Hepatocyte (in vitro differentiated cells): ENCODE data around the gene ZNF620. TPM values are rescaled to one million over a fixed set of nuclear protein-coding genes. Genes with fewer than 3 reads are reported as not detected.
A peak's percentile ranks its signal among the peaks of the same experiment; 100 is the strongest.
"Not testable (repeated sequence)": the region's sequence is repeated elsewhere in the genome, so short reads cannot be mapped to it uniquely, and the experiment has no call there.

Experiments used
- DNase-seq: peaks from one replicate; pipeline ENCODE4 v3.0.0-alpha.2; 2016; ENCODE audit warnings: low spot score
- H2AFZ ChIP-seq: fragments of 200-600 bp; sonication (generic); 2 replicates; pipeline ENCODE4 v1.6.0; 2016; ENCODE audit warnings: antibody characterized with exemption, mild to moderate bottlenecking
- H3K27ac ChIP-seq: fragments of 200-600 bp; sonication (generic); 2 replicates; pipeline ENCODE4 v1.5.1; 2016; ENCODE audit warnings: mild to moderate bottlenecking
- H3K27me3 ChIP-seq: fragments of 200-600 bp; sonication (generic); 2 replicates; pipeline ENCODE4 v1.6.1; 2016
- H3K36me3 ChIP-seq: fragments of 200-600 bp; sonication (generic); replicated peaks from 2 replicates; pipeline ENCODE4 v1.5.1; 2016; ENCODE audit warnings: low read depth; ENCODE audit not compliant: insufficient read depth
- H3K4me1 ChIP-seq: fragments of 200-600 bp; sonication (generic); 2 replicates; pipeline ENCODE4 v1.5.1; 2016; ENCODE audit warnings: mild to moderate bottlenecking, moderate library complexity; ENCODE audit not compliant: insufficient read depth
- H3K4me2 ChIP-seq: fragments of 200-600 bp; sonication (generic); 2 replicates; pipeline ENCODE4 v1.6.0; 2016
- H3K4me3 ChIP-seq: fragments of 200-600 bp; sonication (generic); 2 replicates; pipeline ENCODE4 v1.5.1; 2016; ENCODE audit warnings: mild to moderate bottlenecking
- H3K79me2 ChIP-seq: fragments of 200-600 bp; sonication (generic); 2 replicates; pipeline ENCODE4 v1.6.0; 2017; ENCODE audit warnings: mild to moderate bottlenecking
- H3K9me2 ChIP-seq: fragments of 200-600 bp; sonication (generic); replicated peaks from 2 replicates; pipeline ENCODE4 v1.6.0; 2017; ENCODE audit warnings: mild to moderate bottlenecking; ENCODE audit not compliant: insufficient read depth
- H3K9me3 ChIP-seq: fragments of 200-600 bp; sonication (generic); 2 replicates; pipeline ENCODE4 v1.5.1; 2016; ENCODE audit warnings: low read depth, mild to moderate bottlenecking
- H4K20me1 ChIP-seq: fragments of 200-600 bp; sonication (generic); 2 replicates; pipeline ENCODE4 v1.6.0; 2016; ENCODE audit warnings: mild to moderate bottlenecking; ENCODE audit not compliant: insufficient read depth, poor library complexity, severe bottlenecking
- CTCF ChIP-seq: fragments of 200-600 bp; sonication (generic); IDR thresholded peaks from 2 replicates; pipeline ENCODE4 v1.5.1; 2016; ENCODE audit warnings: antibody characterized with exemption, mild to moderate bottlenecking; ENCODE audit not compliant: poor library complexity
- EZH2 ChIP-seq: fragments of 200-600 bp; sonication (generic); IDR thresholded peaks from 2 replicates; pipeline ENCODE4 v1.6.1; 2016; ENCODE audit warnings: antibody characterized with exemption, mild to moderate bottlenecking, borderline replicate concordance
- EZH2phosphoT487 ChIP-seq: fragments of 200-600 bp; sonication (generic); IDR thresholded peaks from one replicate; pipeline ENCODE4 v1.6.1; 2018; ENCODE audit warnings: antibody characterized with exemption, mild to moderate bottlenecking, low read depth, moderate library complexity; ENCODE audit not compliant: unreplicated experiment, severe bottlenecking
- WGBS: methylation state at CpG from one replicate; pipeline ENCODE4 v1.1.6; 2016; ENCODE audit warnings: low lambda C conversion rate; ENCODE audit errors: missing lambda C conversion rate; 5-methylcytosine and 5-hydroxymethylcytosine counted together
- polyA plus RNA-seq: library from polyadenylated mRNA; unstranded; fragments of >200 nt; fragmentation: Nextera tagmentation; extraction: Ambion mirVana; gene quantifications from 2 replicates; pipeline ENCODE4 v1.2.1, GENCODE V29; 2016
- total RNA-seq: library from RNA; depleted of rRNA; stranded (reverse); fragments of >200 nt; gene quantifications from 2 replicates; pipeline ENCODE4 v1.2.3, GENCODE V29; 2014

Gene ZNF620
- total and polyA plus RNA-seq, 2 experiments from 2014 or later = 3.0 to 4.4 TPM

- Histone ChIP-seq H3K36me3 (no peaks in the 10 kb centered on the region), H3K27me3 (no peaks in the 10 kb centered on the region), H3K9me2 (no peaks in the 10 kb centered on the region), H3K4me3 (peak overlapping the region; percentile 92), H3K79me2 (peaks cover 37% of the 10 kb centered on the region), H3K27ac (no peak overlapping the region), H3K4me2 (peak overlapping the region; percentile 90), H4K20me1 (peaks cover 31% of the 10 kb centered on the region), H3K4me1 (peaks cover 20% of the 10 kb centered on the region), H2AFZ (no peak overlapping the region), H3K9me3 (no peaks in the 10 kb centered on the region)
- no peak for DNase-seq
- TF ChIP-seq EZH2 (no peak), EZH2phosphoT487 (no peak), CTCF (no peak)
- 79% methylated on average over 4 of the region's 4 CpGs for WGBS
Measured at GRCh38 chr3:40458473-40458872, 47.4 kb upstream of the ZNF620 start.

DNA sequence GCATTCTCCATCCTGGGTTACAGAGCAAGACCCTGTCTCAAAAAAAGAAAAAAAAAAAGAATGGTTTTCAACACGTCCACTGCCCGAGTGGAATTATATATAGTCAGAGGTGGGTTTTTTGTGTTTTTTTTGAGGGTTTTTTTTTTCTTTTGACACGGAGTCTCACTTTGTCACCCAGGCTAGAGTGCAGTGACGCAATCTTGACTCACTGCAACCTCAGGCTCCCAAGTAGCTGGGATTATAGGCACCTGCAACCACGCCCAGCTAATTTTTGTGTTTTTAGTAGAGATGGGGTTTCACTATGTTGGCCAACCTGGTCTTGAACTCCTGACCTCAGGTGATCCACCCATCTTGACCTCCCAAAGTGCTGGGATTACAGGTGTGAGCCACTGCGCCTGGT is 45.4 kb upstream of the ZNF620 start:
- H3K79me2 ChIP-seq = peaks cover 37% of the 10 kb centered on the region
- WGBS = 98% methylated on average over 6 of the region's 6 CpGs
- peaks cover 31% of the 10 kb centered on the region for H4K20me1 ChIP-seq
- DNase-seq, H3K27me3 ChIP-seq, H3K9me3 ChIP-seq, H3K4me3 ChIP-seq, H3K36me3 ChIP-seq, H3K27ac ChIP-seq, H3K9me2 ChIP-seq, H2AFZ ChIP-seq, H3K4me2 ChIP-seq: not testable (repeated sequence)
- peaks cover 13% of the 10 kb centered on the region for H3K4me1 ChIP-seq

GRCh38 chr3:40461161-40461560 is 44.7 kb upstream of the ZNF620 start:
- no peaks in the 10 kb centered on the region for H3K27me3 ChIP-seq
- DNase-seq = no peak
- H3K4me1 ChIP-seq = peaks cover 13% of the 10 kb centered on the region
- H3K9me2 ChIP-seq = no peaks in the 10 kb centered on the region
- no peaks in the 10 kb centered on the region for H3K9me3 ChIP-seq
- H3K27ac ChIP-seq = no peak overlapping the region
- H3K36me3 ChIP-seq = no peaks in the 10 kb centered on the region
- no peak overlapping the region for H2AFZ ChIP-seq
- no peak overlapping the region for H3K4me2 ChIP-seq
- no peak for TF ChIP-seq EZH2phosphoT487
- TF ChIP-seq CTCF = no peak
- TF ChIP-seq EZH2 = no peak
- H4K20me1 ChIP-seq = peaks cover 31% of the 10 kb centered on the region
- WGBS = 91% methylated on average over 3 of the region's 3 CpGs
- no peak overlapping the region for H3K4me3 ChIP-seq
- H3K79me2 ChIP-seq = peaks cover 35% of the 10 kb centered on the region

GRCh38 chr3:40462838-40463237 is 43.0 kb upstream of the ZNF620 start:
- not testable (repeated sequence) for H3K9me2 ChIP-seq, H3K4me2 ChIP-seq, H2AFZ ChIP-seq, H3K27me3 ChIP-seq, H3K27ac ChIP-seq, H3K9me3 ChIP-seq, H3K36me3 ChIP-seq, H3K4me3 ChIP-seq, DNase-seq
- H3K4me1 ChIP-seq = peaks cover 13% of the 10 kb centered on the region
- H3K79me2 ChIP-seq = peaks cover 27% of the 10 kb centered on the region
- 92% methylated on average over 7 of the region's 7 CpGs for WGBS
- peaks cover 30% of the 10 kb centered on the region for H4K20me1 ChIP-seq

GRCh38 chr3:40463579-40463978 is 42.3 kb upstream of the ZNF620 start:
- Histone ChIP-seq H3K4me2 (no peak overlapping the region), H4K20me1 (peaks cover 23% of the 10 kb centered on the region), H3K4me1 (peaks cover 6% of the 10 kb centered on the region), H2AFZ (no peak overlapping the region), H3K79me2 (peaks cover 20% of the 10 kb centered on the region), H3K27ac (no peak overlapping the region), H3K4me3 (no peak overlapping the region), H3K27me3 (no peaks in the 10 kb centered on the region), H3K9me2 (no peaks in the 10 kb centered on the region), H3K36me3 (no peaks in the 10 kb centered on the region), H3K9me3 (no peaks in the 10 kb centered on the region)
- DNase-seq = no peak
- no peak for TF ChIP-seq EZH2
- TF ChIP-seq EZH2phosphoT487 = no peak
- TF ChIP-seq CTCF = no peak
- WGBS = 96% methylated on average over 2 of the region's 2 CpGs
